ENCODE measurements around the gene CA5A. TPM values are rescaled to one million over a fixed set of nuclear protein-coding genes. Genes with fewer than 3 reads are reported as not detected.

The CA5A gene
- total and polyA plus RNA-seq, 2 of the 13 experiments (the other 11 are each of a cell fraction or from before 2014, with no cell fraction given): 66.8 to 106 TPM

DNA sequence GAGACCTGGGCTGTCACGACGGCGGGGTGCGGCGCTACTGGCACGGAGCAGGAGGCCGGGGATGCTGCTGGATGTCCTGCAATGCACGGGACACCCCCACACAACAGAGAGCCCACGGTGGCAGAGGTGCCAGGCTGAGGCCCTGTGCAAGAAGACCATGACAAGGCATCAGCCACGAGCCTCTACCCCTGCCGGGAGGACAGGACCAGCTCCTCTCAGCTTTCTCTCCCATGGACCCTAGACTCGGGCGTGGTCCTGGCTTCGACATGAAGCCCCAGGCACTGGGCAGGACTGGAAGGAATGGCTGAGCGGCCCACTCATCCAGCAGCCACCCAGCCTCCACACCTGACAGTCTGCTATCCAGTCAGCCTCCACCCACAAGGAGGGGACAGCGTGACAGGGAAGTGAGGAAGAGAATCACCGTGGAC is 92.6 kb downstream of the CA5A start (continued):
- TF ChIP-seq MED8 (CRISPR knock-in tag; IDR thresholded peaks at IDR 0.05; ENCODE audit: insufficient replicate concordance) (no peak), NFAT5 (CRISPR knock-in tag; IDR thresholded peaks at IDR 0.05) (no peak), E2F5 (CRISPR knock-in tag; conservative IDR thresholded peaks at IDR 0.05) (no peak), ZNF83 (CRISPR knock-in tag; IDR thresholded peaks at IDR 0.05; ENCODE audit: borderline replicate concordance) (no peak), DNMT1 (CRISPR knock-in tag; IDR thresholded peaks at IDR 0.05) (0 out of 2 replicates have a peak, but pooled peaks have one; percentile 54), ZSCAN20 (CRISPR knock-in tag; IDR thresholded peaks at IDR 0.05; ENCODE audit: borderline replicate concordance) (no peak), NR2C2 (CRISPR knock-in tag; IDR thresholded peaks at IDR 0.05; ENCODE audit: borderline replicate concordance) (no peak), ZNF567 (CRISPR knock-in tag; IDR thresholded peaks at IDR 0.05; ENCODE audit: borderline replicate concordance) (no peak), SMARCC2 (IDR thresholded peaks at IDR 0.05) (no peak), PCBP2 (optimal IDR thresholded peaks at IDR 0.05; ENCODE audit: low read depth, low read length, poor library complexity, severe bottlenecking) (no peak), HNF4A (CRISPR knock-in tag; IDR thresholded peaks at IDR 0.05) (no peak), ZNF616 (CRISPR knock-in tag; IDR thresholded peaks at IDR 0.05; ENCODE audit: low read depth) (no peak), ZNF749 (CRISPR knock-in tag; IDR thresholded peaks at IDR 0.05; ENCODE audit: borderline replicate concordance) (no peak)
- TF ChIP-seq, protein P1, sequence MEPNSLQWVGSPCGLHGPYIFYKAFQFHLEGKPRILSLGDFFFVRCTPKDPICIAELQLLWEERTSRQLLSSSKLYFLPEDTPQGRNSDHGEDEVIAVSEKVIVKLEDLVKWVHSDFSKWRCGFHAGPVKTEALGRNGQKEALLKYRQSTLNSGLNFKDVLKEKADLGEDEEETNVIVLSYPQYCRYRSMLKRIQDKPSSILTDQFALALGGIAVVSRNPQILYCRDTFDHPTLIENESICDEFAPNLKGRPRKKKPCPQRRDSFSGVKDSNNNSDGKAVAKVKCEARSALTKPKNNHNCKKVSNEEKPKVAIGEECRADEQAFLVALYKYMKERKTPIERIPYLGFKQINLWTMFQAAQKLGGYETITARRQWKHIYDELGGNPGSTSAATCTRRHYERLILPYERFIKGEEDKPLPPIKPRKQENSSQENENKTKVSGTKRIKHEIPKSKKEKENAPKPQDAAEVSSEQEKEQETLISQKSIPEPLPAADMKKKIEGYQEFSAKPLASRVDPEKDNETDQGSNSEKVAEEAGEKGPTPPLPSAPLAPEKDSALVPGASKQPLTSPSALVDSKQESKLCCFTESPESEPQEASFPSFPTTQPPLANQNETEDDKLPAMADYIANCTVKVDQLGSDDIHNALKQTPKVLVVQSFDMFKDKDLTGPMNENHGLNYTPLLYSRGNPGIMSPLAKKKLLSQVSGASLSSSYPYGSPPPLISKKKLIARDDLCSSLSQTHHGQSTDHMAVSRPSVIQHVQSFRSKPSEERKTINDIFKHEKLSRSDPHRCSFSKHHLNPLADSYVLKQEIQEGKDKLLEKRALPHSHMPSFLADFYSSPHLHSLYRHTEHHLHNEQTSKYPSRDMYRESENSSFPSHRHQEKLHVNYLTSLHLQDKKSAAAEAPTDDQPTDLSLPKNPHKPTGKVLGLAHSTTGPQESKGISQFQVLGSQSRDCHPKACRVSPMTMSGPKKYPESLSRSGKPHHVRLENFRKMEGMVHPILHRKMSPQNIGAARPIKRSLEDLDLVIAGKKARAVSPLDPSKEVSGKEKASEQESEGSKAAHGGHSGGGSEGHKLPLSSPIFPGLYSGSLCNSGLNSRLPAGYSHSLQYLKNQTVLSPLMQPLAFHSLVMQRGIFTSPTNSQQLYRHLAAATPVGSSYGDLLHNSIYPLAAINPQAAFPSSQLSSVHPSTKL (CRISPR knock-in tag; IDR thresholded peaks at IDR 0.05): no peak
